Neural progenitor cell (in vitro differentiated cells): ENCODE measurements around the gene CHD2. TPM values are rescaled to one million over a fixed set of nuclear protein-coding genes. Genes with fewer than 3 reads are reported as not detected.
A peak's percentile ranks its signal among the peaks of the same experiment; 100 is the strongest.

Experiments used
- DNase-seq: peaks from one replicate; pipeline ENCODE4 v3.0.0-alpha.2; 2016; ENCODE audit warnings: low spot score
- H2AFZ ChIP-seq: fragments of 200-600 bp; sonication (generic); replicated peaks from 2 replicates; pipeline ENCODE4 v1.6.1; 2016; ENCODE audit warnings: antibody characterized with exemption
- H3F3A ChIP-seq: fragments of 200-600 bp; sonication (generic); 2 replicates; pipeline ENCODE4 v1.6.1; 2016; ENCODE audit warnings: antibody characterized with exemption, low read depth
- H3K27ac ChIP-seq: fragments of 200-600 bp; sonication (generic); 2 replicates; pipeline ENCODE4 v1.5.1; 2016; ENCODE audit warnings: mild to moderate bottlenecking
- H3K27me3 ChIP-seq: fragments of 200-600 bp; sonication (generic); 2 replicates; pipeline ENCODE4 v1.6.1; 2016; ENCODE audit warnings: mild to moderate bottlenecking, moderate library complexity
- H3K36me3 ChIP-seq: fragments of 200-600 bp; sonication (generic); 2 replicates; pipeline ENCODE4 v1.5.1; 2016
- H3K4me1 ChIP-seq: fragments of 200-600 bp; sonication (generic); 2 replicates; pipeline ENCODE4 v1.6.1; 2016; ENCODE audit warnings: mixed run types
- H3K4me2 ChIP-seq: fragments of 200-600 bp; sonication (generic); 2 replicates; pipeline ENCODE4 v1.6.1; 2016
- H3K4me3 ChIP-seq: fragments of 200-600 bp; sonication (generic); 2 replicates; pipeline ENCODE4 v1.5.1; 2016
- H3K79me2 ChIP-seq: fragments of 200-600 bp; sonication (generic); 2 replicates; pipeline ENCODE4 v1.6.1; 2016; ENCODE audit warnings: low read depth
- H3K9ac ChIP-seq: fragments of 200-600 bp; sonication (generic); 2 replicates; pipeline ENCODE4 v1.6.1; 2016
- H3K9me3 ChIP-seq: fragments of 200-600 bp; sonication (generic); 2 replicates; pipeline ENCODE4 v1.5.1; 2016; ENCODE audit warnings: low read depth
- H4K20me1 ChIP-seq: fragments of 200-600 bp; sonication (generic); 2 replicates; pipeline ENCODE4 v1.6.1; 2016; ENCODE audit warnings: low read depth
- H3K27ac Mint-ChIP-seq: 3 replicates; pipeline ENCODE4 v1.8.0; 2021; ENCODE audit warnings: mixed read lengths
- H3K27me3 Mint-ChIP-seq: 2 replicates; pipeline ENCODE4 v1.8.0; 2022; ENCODE audit warnings: low read depth, mild to moderate bottlenecking, inconsistent platforms, moderate library complexity, mixed read lengths; ENCODE audit not compliant: insufficient read depth
- H3K36me3 Mint-ChIP-seq: 3 replicates; pipeline ENCODE4 v1.8.0; 2021; ENCODE audit warnings: mixed read lengths
- H3K4me1 Mint-ChIP-seq: 3 replicates; pipeline ENCODE4 v1.8.0; 2021; ENCODE audit warnings: mixed read lengths
- H3K4me3 Mint-ChIP-seq: 3 replicates; pipeline ENCODE4 v1.8.0; 2021; ENCODE audit warnings: mild to moderate bottlenecking, moderate library complexity, mixed read lengths
- H3K9me3 Mint-ChIP-seq: 3 replicates; pipeline ENCODE4 v1.8.0; 2020; ENCODE audit warnings: mixed read lengths
- CTCF ChIP-seq: fragments of 200-600 bp; sonication (generic); IDR thresholded peaks from 2 replicates; pipeline ENCODE4 v1.5.1; 2017; ENCODE audit warnings: antibody characterized with exemption, mild to moderate bottlenecking
- EZH2 ChIP-seq: fragments of 200-600 bp; sonication (generic); IDR thresholded peaks from 2 replicates; pipeline ENCODE4 v1.6.1; 2017; ENCODE audit warnings: antibody characterized with exemption, mild to moderate bottlenecking, moderate library complexity
- EZH2phosphoT487 ChIP-seq: fragments of 200-600 bp; sonication (generic); IDR thresholded peaks from 2 replicates; pipeline ENCODE4 v1.6.1; 2017; ENCODE audit warnings: antibody characterized with exemption
- total RNA-seq: library from RNA; depleted of rRNA; stranded (reverse); fragments of >200 nt; gene quantifications from 2 replicates; pipeline ENCODE4 v1.2.3, GENCODE V29; 2015; ENCODE audit warnings: low replicate concordance

The CHD2 gene
- total RNA-seq, 1 donor from 2014 or later = 128 TPM

DNA sequence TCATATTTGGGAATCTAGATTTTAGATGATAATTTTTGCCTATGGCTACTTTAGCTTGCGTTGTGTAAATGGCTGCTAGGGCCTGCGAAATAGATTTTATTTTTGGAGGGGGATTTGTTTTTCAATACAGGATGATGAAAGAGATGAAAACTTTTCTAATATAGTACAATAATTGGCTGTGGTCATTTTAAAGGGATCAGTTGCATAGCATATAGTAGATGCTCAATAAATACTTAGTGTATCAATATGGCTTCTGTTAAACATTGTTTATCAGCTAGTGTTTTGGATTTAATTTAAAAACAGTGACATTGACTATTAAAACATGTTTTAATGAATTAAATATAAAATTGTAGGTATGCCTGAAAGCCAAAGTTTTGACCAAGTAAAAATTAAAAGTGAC lies 6.9 kb upstream of the CHD2 start:
- no peak overlapping the region for H3K4me3 Mint-ChIP-seq
- TF ChIP-seq CTCF (no peak), EZH2 (no peak), EZH2phosphoT487 (no peak)
- H3K4me3 ChIP-seq = no peak overlapping the region
- H3F3A ChIP-seq = peaks cover 96% of the 10 kb centered on the region
- DNase-seq = no peak
- H3K36me3 ChIP-seq = peaks cover 91% of the 10 kb centered on the region
- H3K36me3 Mint-ChIP-seq = peaks cover 66% of the 10 kb centered on the region
- peak overlapping the region; percentile 65 for H3K27ac ChIP-seq
- H3K4me1 Mint-ChIP-seq = peaks cover 25% of the 10 kb centered on the region
- peaks cover 100% of the 10 kb centered on the region for H3K79me2 ChIP-seq
- no peak overlapping the region for H3K4me2 ChIP-seq
- H3K9me3 Mint-ChIP-seq = no peaks in the 10 kb centered on the region
- no peaks in the 10 kb centered on the region for H3K9me3 ChIP-seq
- H3K27me3 Mint-ChIP-seq = peaks cover 3% of the 10 kb centered on the region
- H3K9ac ChIP-seq = no peak overlapping the region
- no peak overlapping the region for H2AFZ ChIP-seq
- peaks cover 6% of the 10 kb centered on the region for H3K4me1 ChIP-seq
- H3K27me3 ChIP-seq = no peaks in the 10 kb centered on the region
- peaks cover 98% of the 10 kb centered on the region for H4K20me1 ChIP-seq
- H3K27ac Mint-ChIP-seq = no peak overlapping the region

DNA sequence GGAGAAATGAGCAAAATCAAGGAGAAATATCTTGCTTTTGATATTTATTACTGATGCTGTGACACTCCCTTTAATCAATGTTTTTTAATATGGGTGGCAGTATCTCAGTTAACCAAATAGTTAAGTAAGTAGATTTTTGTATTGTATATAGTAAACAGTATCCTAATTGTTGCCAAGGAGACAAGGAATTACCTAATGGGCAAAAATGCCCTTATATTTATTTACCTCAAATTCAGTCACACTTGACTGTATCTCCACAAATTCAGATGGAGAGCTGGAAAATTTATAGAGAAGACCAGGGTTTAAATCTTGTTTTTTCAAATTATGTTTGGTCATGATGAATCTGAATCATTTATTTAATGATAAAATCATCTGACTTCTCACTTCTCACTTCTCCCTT lies 3.6 kb upstream of the CHD2 start:
- Histone ChIP-seq H3K9me3 (no peaks in the 10 kb centered on the region), H3K4me1 (no peaks in the 10 kb centered on the region), H3K4me3 (no peak overlapping the region), H3K79me2 (peaks cover 100% of the 10 kb centered on the region), H4K20me1 (peaks cover 98% of the 10 kb centered on the region), H3K27ac (peak overlapping the region; percentile 65), H3K36me3 (peaks cover 70% of the 10 kb centered on the region), H3F3A (peaks cover 100% of the 10 kb centered on the region), H2AFZ (no peak overlapping the region), H3K9ac (no peak overlapping the region), H3K27me3 (no peaks in the 10 kb centered on the region), H3K4me2 (peak overlapping the region; percentile 5)
- Mint-ChIP-seq H3K36me3 (peaks cover 55% of the 10 kb centered on the region), H3K4me1 (peaks cover 9% of the 10 kb centered on the region), H3K27ac (no peak overlapping the region), H3K9me3 (no peaks in the 10 kb centered on the region), H3K27me3 (peaks cover 3% of the 10 kb centered on the region), H3K4me3 (no peak overlapping the region)
- no peak for DNase-seq
- no peak for TF ChIP-seq EZH2phosphoT487
- TF ChIP-seq EZH2 = no peak
- no peak for TF ChIP-seq CTCF

DNA sequence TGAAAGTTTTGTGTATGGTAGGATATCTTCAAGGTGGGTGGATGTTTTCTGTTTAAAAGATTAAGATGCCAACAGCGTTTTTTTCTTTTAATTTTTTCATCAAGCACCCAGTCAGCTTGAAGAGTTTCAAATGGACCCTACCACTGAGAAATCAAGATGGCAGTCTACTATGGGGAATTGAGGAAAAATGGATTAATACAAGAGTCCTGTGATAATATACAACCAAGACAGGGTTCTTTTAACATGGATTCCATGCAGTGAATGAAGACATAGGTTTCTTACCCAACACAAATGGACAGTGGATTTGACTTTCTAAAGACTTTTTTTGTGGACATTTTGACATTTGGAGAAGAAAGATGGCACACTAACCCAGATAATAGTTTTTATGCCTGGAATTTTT lies 2.5 kb upstream of the CHD2 start:
- Histone ChIP-seq H3K4me1 (peaks cover 5% of the 10 kb centered on the region), H3K36me3 (peaks cover 69% of the 10 kb centered on the region), H3K27me3 (no peaks in the 10 kb centered on the region), H3K4me3 (no peak overlapping the region), H3K79me2 (peaks cover 100% of the 10 kb centered on the region), H2AFZ (no peak overlapping the region), H3F3A (peaks cover 100% of the 10 kb centered on the region), H4K20me1 (peaks cover 98% of the 10 kb centered on the region), H3K4me2 (no peak overlapping the region), H3K9me3 (no peaks in the 10 kb centered on the region), H3K9ac (no peak overlapping the region), H3K27ac (peak overlapping the region; percentile 65)
- Mint-ChIP-seq H3K27me3 (peaks cover 3% of the 10 kb centered on the region), H3K36me3 (peaks cover 47% of the 10 kb centered on the region), H3K4me3 (no peak overlapping the region), H3K4me1 (peaks cover 9% of the 10 kb centered on the region), H3K9me3 (no peaks in the 10 kb centered on the region), H3K27ac (no peak overlapping the region)
- TF ChIP-seq EZH2phosphoT487 (no peak), EZH2 (no peak), CTCF (no peak)
- DNase-seq = no peak
